ENCODE data around the gene ALDH18A1. TPM values are rescaled to one million over a fixed set of nuclear protein-coding genes. Genes with fewer than 3 reads are reported as not detected.

Gene ALDH18A1
- total RNA-seq, 1 experiment from 2014 or later, result 105 TPM

DNA sequence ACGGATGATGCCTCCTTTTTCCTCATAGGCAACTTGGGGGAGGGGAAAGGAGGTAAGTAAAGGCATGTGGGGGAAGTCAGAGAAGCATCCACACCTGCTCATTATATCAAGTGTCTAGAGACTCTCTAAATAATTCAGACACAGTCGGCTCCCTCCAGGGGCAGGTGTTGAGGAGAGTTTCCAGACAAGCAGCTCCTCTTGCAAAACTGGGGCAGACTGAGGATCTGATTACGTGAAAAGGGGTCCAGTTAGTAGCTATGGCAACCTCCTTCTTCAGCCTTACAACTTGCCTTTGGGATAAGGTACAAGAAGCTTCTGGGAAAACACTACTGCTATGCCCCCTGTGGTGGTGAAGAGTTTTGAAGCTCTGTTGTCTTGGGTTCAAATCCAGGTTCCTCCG lies 56.4 kb downstream of the ALDH18A1 start:
- CTCF ChIA-PET, result interaction anchor here (0.8 to 10.6 kb wide), 15 partner anchors 11 to 263 kb away, joined by 3 to 166 read pairs (median 5); no protein-coding TSS in a partner anchor
- POLR2A ChIA-PET, result no interaction called here

GRCh38 chr10:95597788-95598187 lies 58.7 kb downstream of the ALDH18A1 start:
- ChIA-PET CTCF (interaction anchor here (0.7 to 10.6 kb wide), 4 partner anchors 23 to 224 kb away, joined by 3 to 166 read pairs (median 4); no protein-coding TSS in a partner anchor), POLR2A (interaction anchor here (0.8 kb wide), 1 partner anchor 188 kb away, joined by 3 read pairs; no protein-coding TSS in a partner anchor)
- no peak for DNase-seq (ENCODE audit: low spot score)
- TF ChIP-seq MXD4 (CRISPR knock-in tag; IDR thresholded peaks at IDR 0.05; ENCODE audit: borderline replicate concordance) (no peak), ZNF281 (CRISPR knock-in tag; IDR thresholded peaks at IDR 0.05) (no peak), RELA (CRISPR knock-in tag; IDR thresholded peaks at IDR 0.05; ENCODE audit: borderline replicate concordance) (no peak), ZNF121 (CRISPR knock-in tag; IDR thresholded peaks at IDR 0.05) (no peak), GABPB1 (CRISPR knock-in tag; IDR thresholded peaks at IDR 0.05) (no peak)
- Mint-ChIP-seq H3K27ac (no peak overlapping the region), H3K9me3 (peaks cover 10% of the 10 kb centered on the region), H3K4me3 (no peak overlapping the region), H3K4me1 (peaks cover 10% of the 10 kb centered on the region), H3K36me3 (no peaks in the 10 kb centered on the region), H3K27me3 (ENCODE audit: low read depth) (no peaks in the 10 kb centered on the region)
- ATAC-seq, result no peak

More for the DNA sequence above, 56.4 kb downstream of the ALDH18A1 start:
- DNase-seq (ENCODE audit: low spot score) (no peak), ATAC-seq (no peak)
- Mint-ChIP-seq H3K36me3 (no peaks in the 10 kb centered on the region), H3K9me3 (peaks cover 10% of the 10 kb centered on the region), H3K4me3 (no peak overlapping the region), H3K27ac (no peak overlapping the region), H3K27me3 (ENCODE audit: low read depth) (no peaks in the 10 kb centered on the region), H3K4me1 (peaks cover 14% of the 10 kb centered on the region)
- no peak for TF ChIP-seq ELF4 (CRISPR knock-in tag; IDR thresholded peaks at IDR 0.05; ENCODE audit: low read depth)
- TF ChIP-seq ETV6 (CRISPR knock-in tag; IDR thresholded peaks at IDR 0.05), result no peak
- no peak for TF ChIP-seq ZNF219 (CRISPR knock-in tag; IDR thresholded peaks at IDR 0.05; ENCODE audit: borderline replicate concordance)
- TF ChIP-seq, protein P1, sequence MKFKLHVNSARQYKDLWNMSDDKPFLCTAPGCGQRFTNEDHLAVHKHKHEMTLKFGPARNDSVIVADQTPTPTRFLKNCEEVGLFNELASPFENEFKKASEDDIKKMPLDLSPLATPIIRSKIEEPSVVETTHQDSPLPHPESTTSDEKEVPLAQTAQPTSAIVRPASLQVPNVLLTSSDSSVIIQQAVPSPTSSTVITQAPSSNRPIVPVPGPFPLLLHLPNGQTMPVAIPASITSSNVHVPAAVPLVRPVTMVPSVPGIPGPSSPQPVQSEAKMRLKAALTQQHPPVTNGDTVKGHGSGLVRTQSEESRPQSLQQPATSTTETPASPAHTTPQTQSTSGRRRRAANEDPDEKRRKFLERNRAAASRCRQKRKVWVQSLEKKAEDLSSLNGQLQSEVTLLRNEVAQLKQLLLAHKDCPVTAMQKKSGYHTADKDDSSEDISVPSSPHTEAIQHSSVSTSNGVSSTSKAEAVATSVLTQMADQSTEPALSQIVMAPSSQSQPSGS (CRISPR knock-in tag; IDR thresholded peaks at IDR 0.05; ENCODE audit: borderline replicate concordance, low read depth), result no peak
- TF ChIP-seq RELA (CRISPR knock-in tag; IDR thresholded peaks at IDR 0.05; ENCODE audit: borderline replicate concordance), result no peak
- TF ChIP-seq, protein P2, sequence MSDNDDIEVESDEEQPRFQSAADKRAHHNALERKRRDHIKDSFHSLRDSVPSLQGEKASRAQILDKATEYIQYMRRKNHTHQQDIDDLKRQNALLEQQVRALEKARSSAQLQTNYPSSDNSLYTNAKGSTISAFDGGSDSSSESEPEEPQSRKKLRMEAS (CRISPR knock-in tag; IDR thresholded peaks at IDR 0.05), result no peak
- TF ChIP-seq, protein P3, sequence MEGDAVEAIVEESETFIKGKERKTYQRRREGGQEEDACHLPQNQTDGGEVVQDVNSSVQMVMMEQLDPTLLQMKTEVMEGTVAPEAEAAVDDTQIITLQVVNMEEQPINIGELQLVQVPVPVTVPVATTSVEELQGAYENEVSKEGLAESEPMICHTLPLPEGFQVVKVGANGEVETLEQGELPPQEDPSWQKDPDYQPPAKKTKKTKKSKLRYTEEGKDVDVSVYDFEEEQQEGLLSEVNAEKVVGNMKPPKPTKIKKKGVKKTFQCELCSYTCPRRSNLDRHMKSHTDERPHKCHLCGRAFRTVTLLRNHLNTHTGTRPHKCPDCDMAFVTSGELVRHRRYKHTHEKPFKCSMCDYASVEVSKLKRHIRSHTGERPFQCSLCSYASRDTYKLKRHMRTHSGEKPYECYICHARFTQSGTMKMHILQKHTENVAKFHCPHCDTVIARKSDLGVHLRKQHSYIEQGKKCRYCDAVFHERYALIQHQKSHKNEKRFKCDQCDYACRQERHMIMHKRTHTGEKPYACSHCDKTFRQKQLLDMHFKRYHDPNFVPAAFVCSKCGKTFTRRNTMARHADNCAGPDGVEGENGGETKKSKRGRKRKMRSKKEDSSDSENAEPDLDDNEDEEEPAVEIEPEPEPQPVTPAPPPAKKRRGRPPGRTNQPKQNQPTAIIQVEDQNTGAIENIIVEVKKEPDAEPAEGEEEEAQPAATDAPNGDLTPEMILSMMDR (IDR thresholded peaks at IDR 0.05), result no peak
- TF ChIP-seq, protein P4, sequence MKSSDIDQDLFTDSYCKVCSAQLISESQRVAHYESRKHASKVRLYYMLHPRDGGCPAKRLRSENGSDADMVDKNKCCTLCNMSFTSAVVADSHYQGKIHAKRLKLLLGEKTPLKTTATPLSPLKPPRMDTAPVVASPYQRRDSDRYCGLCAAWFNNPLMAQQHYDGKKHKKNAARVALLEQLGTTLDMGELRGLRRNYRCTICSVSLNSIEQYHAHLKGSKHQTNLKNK (CRISPR knock-in tag; IDR thresholded peaks at IDR 0.05), result no peak
- TF ChIP-seq SMAD4 (CRISPR knock-in tag; IDR thresholded peaks at IDR 0.05), result no peak

- H3K4me1 Mint-ChIP-seq, result no peaks in the 10 kb centered on the region
- no peak for TF ChIP-seq CREM (CRISPR knock-in tag; IDR thresholded peaks at IDR 0.05)
- TF ChIP-seq, protein P5, sequence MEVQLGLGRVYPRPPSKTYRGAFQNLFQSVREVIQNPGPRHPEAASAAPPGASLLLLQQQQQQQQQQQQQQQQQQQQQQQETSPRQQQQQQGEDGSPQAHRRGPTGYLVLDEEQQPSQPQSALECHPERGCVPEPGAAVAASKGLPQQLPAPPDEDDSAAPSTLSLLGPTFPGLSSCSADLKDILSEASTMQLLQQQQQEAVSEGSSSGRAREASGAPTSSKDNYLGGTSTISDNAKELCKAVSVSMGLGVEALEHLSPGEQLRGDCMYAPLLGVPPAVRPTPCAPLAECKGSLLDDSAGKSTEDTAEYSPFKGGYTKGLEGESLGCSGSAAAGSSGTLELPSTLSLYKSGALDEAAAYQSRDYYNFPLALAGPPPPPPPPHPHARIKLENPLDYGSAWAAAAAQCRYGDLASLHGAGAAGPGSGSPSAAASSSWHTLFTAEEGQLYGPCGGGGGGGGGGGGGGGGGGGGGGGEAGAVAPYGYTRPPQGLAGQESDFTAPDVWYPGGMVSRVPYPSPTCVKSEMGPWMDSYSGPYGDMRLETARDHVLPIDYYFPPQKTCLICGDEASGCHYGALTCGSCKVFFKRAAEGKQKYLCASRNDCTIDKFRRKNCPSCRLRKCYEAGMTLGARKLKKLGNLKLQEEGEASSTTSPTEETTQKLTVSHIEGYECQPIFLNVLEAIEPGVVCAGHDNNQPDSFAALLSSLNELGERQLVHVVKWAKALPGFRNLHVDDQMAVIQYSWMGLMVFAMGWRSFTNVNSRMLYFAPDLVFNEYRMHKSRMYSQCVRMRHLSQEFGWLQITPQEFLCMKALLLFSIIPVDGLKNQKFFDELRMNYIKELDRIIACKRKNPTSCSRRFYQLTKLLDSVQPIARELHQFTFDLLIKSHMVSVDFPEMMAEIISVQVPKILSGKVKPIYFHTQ (CRISPR knock-in tag; IDR thresholded peaks at IDR 0.05), result no peak
- no peak for TF ChIP-seq NFYB (CRISPR knock-in tag; conservative IDR thresholded peaks at IDR 0.05; ENCODE audit: low read depth)
- no peak for TF ChIP-seq PRRX2 (CRISPR knock-in tag; IDR thresholded peaks at IDR 0.05)
- no peak overlapping the region for H3K27ac Mint-ChIP-seq
- ChIA-PET CTCF (interaction anchor here (1.2 to 2.5 kb wide), 3 partner anchors 12 to 158 kb away, joined by 3 to 9 read pairs (median 7); no protein-coding TSS in a partner anchor), POLR2A (no interaction called here)
- no peaks in the 10 kb centered on the region for H3K36me3 Mint-ChIP-seq
- H3K9me3 Mint-ChIP-seq, result no peaks in the 10 kb centered on the region
- DNase-seq (ENCODE audit: low spot score), result no peak
- H3K27me3 Mint-ChIP-seq (ENCODE audit: low read depth), result no peaks in the 10 kb centered on the region; the same call in 1 of the 2 replicates
- no peak for ATAC-seq
- no peak overlapping the region for H3K4me3 Mint-ChIP-seq
Measured at GRCh38 chr10:95588025-95588424, 68.5 kb downstream of the ALDH18A1 start.

Data from WTC11 (cell line).